IPS-18a (cell line): Measurements from ENCODE around the gene GPR84.
A peak's percentile ranks its signal among the peaks of the same experiment; 100 is the strongest.

ENCODE experiments used
- H3K27ac ChIP-seq: one replicate; pipeline ENCODE4 v1.5.1; 2013; ENCODE audit warnings: low read length
- H3K27me3 ChIP-seq: one replicate; pipeline ENCODE4 v1.6.1; 2013; ENCODE audit warnings: mild to moderate bottlenecking, low read length; ENCODE audit not compliant: control insufficient read depth, insufficient read depth
- H3K36me3 ChIP-seq: one replicate; pipeline ENCODE4 v1.6.1; 2013; ENCODE audit warnings: low read depth, low read length; ENCODE audit not compliant: control insufficient read depth
- H3K4me1 ChIP-seq: one replicate; pipeline ENCODE4 v1.6.1; 2013; ENCODE audit warnings: low read depth, low read length; ENCODE audit not compliant: control insufficient read depth
- H3K4me3 ChIP-seq: one replicate; pipeline ENCODE4 v1.5.1; 2013; ENCODE audit warnings: low read length
- H3K9ac ChIP-seq: one replicate; pipeline ENCODE4 v1.6.1; 2013; ENCODE audit warnings: mild to moderate bottlenecking, low read length, moderate library complexity
- H3K9me3 ChIP-seq: one replicate; pipeline ENCODE4 v1.6.1; 2013; ENCODE audit warnings: low read depth, low read length; ENCODE audit not compliant: control insufficient read depth

GPR84 gene

GRCh38 chr12:54379398-54380201 lies 15.3 kb upstream of the GPR84 start:
- peaks cover 15% of the 10 kb centered on the region for H3K4me1 ChIP-seq
- H3K36me3 ChIP-seq: no peaks in the 10 kb centered on the region
- H3K27me3 ChIP-seq: no peaks in the 10 kb centered on the region
- H3K9me3 ChIP-seq: no peaks in the 10 kb centered on the region
- H3K27ac ChIP-seq: no peak overlapping the region
- peak overlapping the region; percentile 49 for H3K4me3 ChIP-seq
- H3K9ac ChIP-seq: no peak overlapping the region

- H3K9ac ChIP-seq: no peak overlapping the region
- H3K36me3 ChIP-seq: no peaks in the 10 kb centered on the region
- H3K9me3 ChIP-seq: no peaks in the 10 kb centered on the region
- H3K27ac ChIP-seq: no peak overlapping the region
- H3K4me3 ChIP-seq: peak overlapping the region; percentile 49
- H3K27me3 ChIP-seq: no peaks in the 10 kb centered on the region
- peaks cover 12% of the 10 kb centered on the region for H3K4me1 ChIP-seq
Observed at GRCh38 chr12:54378796-54379397, 14.6 kb upstream of the GPR84 start.

- Histone ChIP-seq H3K27me3 (no peaks in the 10 kb centered on the region), H3K4me3 (no peak overlapping the region), H3K27ac (no peak overlapping the region), H3K9ac (no peak overlapping the region), H3K36me3 (no peaks in the 10 kb centered on the region), H3K9me3 (no peaks in the 10 kb centered on the region), H3K4me1 (peaks cover 12% of the 10 kb centered on the region)
Observed at GRCh38 chr12:54377797-54378515, 13.7 kb upstream of the GPR84 start.

GRCh38 chr12:54377007-54377406 lies 12.7 kb upstream of the GPR84 start:
- Histone ChIP-seq H3K4me1 (peaks cover 12% of the 10 kb centered on the region), H3K27me3 (no peaks in the 10 kb centered on the region), H3K9ac (no peak overlapping the region), H3K36me3 (peaks cover 3% of the 10 kb centered on the region), H3K9me3 (no peaks in the 10 kb centered on the region), H3K27ac (no peak overlapping the region), H3K4me3 (no peak overlapping the region)

GRCh38 chr12:54376596-54376995 lies 12.3 kb upstream of the GPR84 start:
- Histone ChIP-seq H3K9me3 (no peaks in the 10 kb centered on the region), H3K27me3 (no peaks in the 10 kb centered on the region), H3K4me1 (peaks cover 12% of the 10 kb centered on the region), H3K36me3 (peaks cover 3% of the 10 kb centered on the region), H3K4me3 (no peak overlapping the region), H3K9ac (no peak overlapping the region), H3K27ac (no peak overlapping the region)

- Histone ChIP-seq H3K4me1 (peaks cover 12% of the 10 kb centered on the region), H3K9me3 (no peaks in the 10 kb centered on the region), H3K27ac (no peak overlapping the region), H3K36me3 (peaks cover 3% of the 10 kb centered on the region), H3K9ac (no peak overlapping the region), H3K27me3 (no peaks in the 10 kb centered on the region), H3K4me3 (no peak overlapping the region)
Observed at GRCh38 chr12:54375259-54375579, 10.9 kb upstream of the GPR84 start.

- Histone ChIP-seq H3K9ac (no peak overlapping the region), H3K27ac (no peak overlapping the region), H3K4me3 (no peak overlapping the region), H3K27me3 (peaks cover 4% of the 10 kb centered on the region), H3K4me1 (peaks cover 9% of the 10 kb centered on the region), H3K9me3 (no peaks in the 10 kb centered on the region), H3K36me3 (peaks cover 3% of the 10 kb centered on the region)
Observed at GRCh38 chr12:54374562-54375258, 10.4 kb upstream of the GPR84 start.

- H3K36me3 ChIP-seq: peaks cover 3% of the 10 kb centered on the region
- no peak overlapping the region for H3K9ac ChIP-seq
- H3K27me3 ChIP-seq: peaks cover 12% of the 10 kb centered on the region
- no peak overlapping the region for H3K27ac ChIP-seq
- no peaks in the 10 kb centered on the region for H3K9me3 ChIP-seq
- H3K4me1 ChIP-seq: peaks cover 5% of the 10 kb centered on the region
- H3K4me3 ChIP-seq: no peak overlapping the region
Observed at GRCh38 chr12:54373649-54374561, 9.6 kb upstream of the GPR84 start.

- H3K36me3 ChIP-seq: peaks cover 3% of the 10 kb centered on the region
- H3K27ac ChIP-seq: no peak overlapping the region
- H3K27me3 ChIP-seq: peaks cover 28% of the 10 kb centered on the region
- no peak overlapping the region for H3K9ac ChIP-seq
- no peaks in the 10 kb centered on the region for H3K4me1 ChIP-seq
- no peaks in the 10 kb centered on the region for H3K9me3 ChIP-seq
- H3K4me3 ChIP-seq: no peak overlapping the region
Observed at GRCh38 chr12:54372113-54372806, 8.0 kb upstream of the GPR84 start.

GRCh38 chr12:54371328-54372112 lies 7.2 kb upstream of the GPR84 start:
- no peak overlapping the region for H3K27ac ChIP-seq
- H3K9me3 ChIP-seq: no peaks in the 10 kb centered on the region
- no peaks in the 10 kb centered on the region for H3K4me1 ChIP-seq
- peaks cover 3% of the 10 kb centered on the region for H3K36me3 ChIP-seq
- H3K4me3 ChIP-seq: no peak overlapping the region
- no peak overlapping the region for H3K9ac ChIP-seq
- peaks cover 32% of the 10 kb centered on the region for H3K27me3 ChIP-seq
